Midbrain (tissue), 1 donor: ENCODE data around the gene MSI2.

ENCODE experiments used
- DNase-seq: peaks from one replicate; lab custom pipeline; 2025; lab: John Stamatoyannopoulos, UW

MSI2 gene

DNA sequence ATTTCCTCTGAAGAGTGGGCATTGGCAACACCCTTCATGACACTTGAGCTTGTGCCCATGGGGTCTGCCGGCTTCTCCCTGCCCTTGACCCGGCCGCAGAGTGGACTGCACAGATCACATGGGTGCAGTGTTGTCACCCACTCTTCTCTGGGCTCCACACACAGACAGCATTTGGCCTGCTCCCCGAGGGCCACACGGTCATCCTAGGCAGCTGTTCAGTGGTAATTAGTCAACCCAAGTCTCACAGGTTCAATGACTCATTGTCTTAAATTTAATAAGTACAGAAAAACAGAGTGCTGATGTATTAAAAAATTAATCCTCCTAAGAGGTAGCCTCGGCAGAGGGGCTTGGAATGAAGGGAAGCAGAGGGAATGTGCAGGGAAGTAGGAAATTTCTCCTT is 204.8 kb downstream of the MSI2 start:
- DNase-seq, result no peak

- DNase-seq, result no peak
These were observed 205.8 kb downstream of the MSI2 start for GRCh38 chr17:57462007-57462579.

GRCh38 chr17:57463103-57463885 is 207.0 kb downstream of the MSI2 start:
- DNase-seq, result no peak

DNA sequence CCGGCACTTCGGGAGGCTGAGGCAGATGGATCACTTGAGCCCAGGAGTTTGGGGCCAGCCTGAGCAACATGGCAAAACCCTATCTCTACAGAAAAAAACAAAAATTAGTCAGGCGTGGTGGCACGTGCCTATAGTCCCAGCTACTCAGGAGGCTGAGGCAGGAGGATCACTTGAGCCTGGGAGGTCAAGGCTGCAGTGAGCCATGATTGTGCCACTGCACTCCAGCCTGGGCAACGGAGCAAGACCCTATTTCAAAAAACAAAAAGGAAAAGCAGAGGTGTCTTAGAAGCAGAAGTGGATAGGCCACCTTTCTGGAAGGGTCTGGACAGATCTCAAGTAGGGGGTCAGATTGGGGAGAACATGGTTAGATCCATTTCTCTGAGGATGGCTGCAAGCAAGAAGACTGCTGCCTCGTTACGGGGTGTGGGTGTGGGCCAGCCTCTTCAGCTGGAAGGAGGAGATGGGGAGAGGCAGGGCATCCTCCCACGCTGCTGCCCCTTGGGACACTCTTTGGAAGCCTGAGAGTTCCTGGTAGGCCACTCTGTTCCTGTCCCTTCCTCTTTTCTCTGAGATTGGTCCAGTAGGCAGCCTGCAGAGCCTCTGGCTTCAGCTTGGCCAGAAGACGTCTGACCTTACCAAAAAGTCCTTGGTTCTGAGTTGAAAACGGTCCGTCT is 208.0 kb downstream of the MSI2 start:
- no peak for DNase-seq

DNA sequence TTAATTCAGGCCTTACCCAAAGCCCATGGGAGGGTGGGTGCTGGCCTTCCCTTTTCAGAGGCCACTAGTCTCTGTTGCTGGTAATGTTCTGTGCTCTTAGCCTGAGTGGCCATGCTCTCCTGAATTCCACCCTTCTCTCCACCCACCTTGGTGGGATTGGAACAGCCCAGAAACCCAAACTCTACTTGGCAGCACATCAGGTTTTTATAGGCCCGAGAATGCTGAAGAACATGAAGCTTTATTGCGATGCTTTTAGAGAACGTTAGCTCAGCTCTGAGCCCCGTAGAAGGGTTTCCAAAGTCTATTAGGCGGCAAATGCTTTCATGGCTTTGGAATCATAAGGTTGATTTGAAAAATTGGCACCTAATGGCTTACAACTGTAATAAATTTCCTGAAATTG is 209.3 kb downstream of the MSI2 start:
- DNase-seq, result no peak

- no peak for DNase-seq
These were observed 209.7 kb downstream of the MSI2 start for GRCh38 chr17:57466017-57466471.

- no peak for DNase-seq
These were observed 210.2 kb downstream of the MSI2 start for GRCh38 chr17:57466521-57466920.

DNA sequence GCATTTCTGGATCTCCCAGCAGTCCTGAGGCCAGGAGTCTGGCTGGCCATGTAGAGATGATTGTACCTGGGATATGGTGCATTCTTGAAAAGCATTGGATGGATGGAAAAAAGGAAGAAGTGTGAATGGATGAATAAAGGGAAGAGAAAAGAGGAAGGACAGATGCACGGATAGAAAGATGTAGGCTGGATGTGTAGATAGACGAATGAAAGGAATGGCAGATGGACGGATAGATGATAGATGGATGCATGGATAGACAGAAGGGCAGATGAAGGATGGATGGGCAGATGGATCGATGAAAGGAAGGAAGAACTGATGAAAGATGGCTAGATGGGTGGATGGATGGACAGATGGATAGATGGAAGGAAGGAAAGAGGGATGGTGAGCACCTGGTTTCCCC is 210.9 kb downstream of the MSI2 start:
- no peak for DNase-seq

- DNase-seq, result no peak
These were observed 211.5 kb downstream of the MSI2 start for GRCh38 chr17:57467801-57468200.

GRCh38 chr17:57468932-57469775 is 212.8 kb downstream of the MSI2 start:
- no peak for DNase-seq

DNA sequence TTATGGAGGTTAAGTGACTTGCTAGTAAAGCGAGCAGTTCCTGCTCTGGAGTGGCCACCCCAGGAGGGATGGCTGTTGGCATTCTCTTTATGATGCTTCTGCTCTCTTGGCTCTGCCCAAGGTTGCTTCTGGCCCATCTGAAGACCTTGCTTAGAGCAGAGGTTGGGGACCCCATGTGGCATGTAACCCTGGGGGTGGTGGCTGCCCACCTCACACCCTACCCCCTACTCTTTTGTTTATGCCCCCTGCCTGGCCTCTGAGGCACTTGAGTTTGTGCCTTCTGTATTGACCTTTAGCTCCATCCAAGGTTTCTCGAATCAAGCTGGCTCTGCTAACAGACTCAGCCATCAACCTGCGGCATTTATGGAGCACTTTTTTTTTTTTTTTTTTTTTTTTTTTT is 214.6 kb downstream of the MSI2 start:
- DNase-seq, result no peak

DNA sequence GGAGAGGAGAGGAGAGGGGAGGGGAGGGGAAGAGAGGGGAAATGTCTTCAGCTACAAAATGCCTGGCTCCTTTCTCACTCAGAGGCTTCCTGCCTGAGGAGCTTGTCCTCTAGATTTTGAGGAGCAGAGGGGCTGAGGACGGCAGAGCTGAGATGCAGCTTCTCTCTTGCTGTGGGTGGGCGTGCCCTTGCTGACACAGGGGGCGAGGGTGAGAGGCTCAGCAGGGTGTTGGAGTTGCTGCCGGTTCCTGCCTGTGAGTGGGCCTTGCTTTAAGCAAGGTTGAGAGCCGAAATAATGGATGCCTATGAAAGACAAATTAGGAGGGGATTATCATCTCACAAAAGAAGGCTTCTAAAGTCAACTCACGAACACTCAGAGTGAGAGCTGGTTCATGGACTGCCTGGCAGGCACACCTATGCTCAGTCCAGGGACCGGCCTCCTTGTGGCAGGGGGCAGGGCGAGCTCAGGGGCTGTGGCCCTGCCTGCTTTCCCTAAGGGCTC is 215.6 kb downstream of the MSI2 start:
- DNase-seq, result no peak

GRCh38 chr17:57475796-57476195 is 219.5 kb downstream of the MSI2 start:
- DNase-seq, result peak; percentile 37

DNA sequence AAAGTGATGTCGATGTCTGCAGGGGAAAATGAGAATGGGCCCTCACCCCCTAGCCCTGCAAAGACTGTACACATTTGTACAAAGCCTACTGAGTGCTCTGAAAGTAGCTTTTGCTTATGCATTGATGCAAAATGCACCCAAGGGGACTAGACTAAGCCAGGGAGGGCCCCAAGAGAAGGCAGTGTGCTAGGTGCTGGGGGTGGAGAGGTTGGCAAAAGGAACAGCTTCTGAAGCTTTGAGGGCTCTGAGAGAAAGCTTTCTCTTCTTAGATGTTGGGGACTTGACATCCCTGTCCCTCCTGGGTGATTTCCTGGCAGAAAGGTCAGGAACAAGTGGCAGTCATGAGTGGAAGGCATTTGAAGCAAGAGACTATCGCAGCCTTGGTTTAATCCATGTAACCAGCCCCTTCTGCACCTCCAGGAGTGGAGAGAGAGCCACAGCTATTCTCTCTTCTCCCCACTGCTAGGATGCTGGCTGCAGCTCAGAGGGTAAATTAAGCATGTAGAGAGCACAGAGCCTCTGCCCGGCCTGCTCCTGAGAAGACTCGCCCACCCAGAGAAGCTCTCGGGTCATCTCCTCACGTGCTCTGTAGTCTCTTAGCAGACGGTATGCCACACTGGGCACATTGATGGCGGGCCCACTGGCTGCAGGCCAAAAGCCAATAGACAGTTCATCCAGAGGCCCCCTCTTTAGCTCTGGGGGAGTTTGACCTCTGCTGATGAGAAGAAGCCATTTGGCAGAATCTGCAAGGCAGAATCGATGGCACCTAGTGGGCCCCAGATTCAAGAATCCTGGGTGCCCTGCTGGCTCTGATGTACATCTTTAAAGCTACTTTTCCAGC is 221.4 kb downstream of the MSI2 start:
- DNase-seq, result no peak

DNA sequence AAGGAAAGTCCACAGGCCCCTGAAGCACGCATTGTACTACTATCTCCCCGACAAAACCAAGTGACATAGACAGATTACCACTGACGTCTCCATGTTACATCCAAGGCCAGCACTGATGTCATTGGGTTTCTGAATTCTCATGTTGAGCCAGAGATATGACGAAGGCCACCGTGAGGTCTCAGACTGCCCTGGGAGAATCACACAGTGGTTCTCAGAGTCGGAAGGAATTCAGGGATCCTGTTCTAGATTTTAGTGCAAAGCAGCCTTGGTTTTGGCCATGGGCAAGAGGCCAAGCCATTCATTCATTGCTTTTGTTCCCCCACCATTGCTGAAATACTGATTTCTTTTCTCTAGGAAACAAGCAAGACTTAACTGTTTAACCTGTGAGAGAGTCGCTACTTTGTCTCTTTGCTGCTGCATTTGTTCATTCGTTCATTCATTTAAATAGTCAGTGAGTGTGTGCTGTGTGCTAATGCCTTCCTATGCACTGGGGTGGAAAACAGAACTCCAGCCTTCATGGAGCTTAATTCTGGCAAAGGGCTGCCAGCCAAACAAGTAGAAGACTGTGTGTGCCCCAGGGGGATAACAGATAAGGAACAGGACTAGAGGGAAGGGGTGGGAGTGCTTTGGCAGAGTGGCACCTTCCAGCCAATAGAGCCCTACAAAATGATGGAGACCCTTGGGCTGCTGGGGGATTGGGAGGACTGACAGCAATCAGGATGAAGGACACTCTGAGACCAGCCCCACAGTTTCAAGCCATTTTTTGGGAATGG is 222.3 kb downstream of the MSI2 start:
- DNase-seq, result no peak

- DNase-seq, result no peak
These were observed 224.3 kb downstream of the MSI2 start for GRCh38 chr17:57480438-57481196.

DNA sequence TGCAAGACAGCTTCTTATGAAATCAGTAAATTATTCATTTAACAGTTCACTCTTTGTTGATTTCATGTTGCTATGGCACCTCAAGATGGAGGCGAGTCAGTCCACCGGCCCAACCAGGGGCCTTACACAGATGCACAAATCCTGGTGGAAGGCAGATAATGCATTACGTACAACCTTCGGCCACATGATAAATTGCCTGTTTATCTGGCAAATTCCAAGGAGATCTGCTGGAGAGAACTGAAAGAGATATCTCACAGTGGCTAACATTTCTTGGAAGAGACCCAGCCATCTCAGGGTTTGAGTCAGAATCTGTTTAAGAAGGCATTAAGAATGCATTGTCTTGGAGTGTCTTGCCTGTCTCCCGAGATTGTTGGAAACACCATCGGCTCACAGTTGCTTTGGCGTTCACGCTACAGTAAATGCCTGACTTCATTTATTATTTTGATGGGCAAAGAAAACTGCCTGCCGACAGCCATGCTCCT is 225.6 kb downstream of the MSI2 start:
- DNase-seq, result no peak

- DNase-seq, result no peak
These were observed 226.3 kb downstream of the MSI2 start for GRCh38 chr17:57482657-57483056.

DNA sequence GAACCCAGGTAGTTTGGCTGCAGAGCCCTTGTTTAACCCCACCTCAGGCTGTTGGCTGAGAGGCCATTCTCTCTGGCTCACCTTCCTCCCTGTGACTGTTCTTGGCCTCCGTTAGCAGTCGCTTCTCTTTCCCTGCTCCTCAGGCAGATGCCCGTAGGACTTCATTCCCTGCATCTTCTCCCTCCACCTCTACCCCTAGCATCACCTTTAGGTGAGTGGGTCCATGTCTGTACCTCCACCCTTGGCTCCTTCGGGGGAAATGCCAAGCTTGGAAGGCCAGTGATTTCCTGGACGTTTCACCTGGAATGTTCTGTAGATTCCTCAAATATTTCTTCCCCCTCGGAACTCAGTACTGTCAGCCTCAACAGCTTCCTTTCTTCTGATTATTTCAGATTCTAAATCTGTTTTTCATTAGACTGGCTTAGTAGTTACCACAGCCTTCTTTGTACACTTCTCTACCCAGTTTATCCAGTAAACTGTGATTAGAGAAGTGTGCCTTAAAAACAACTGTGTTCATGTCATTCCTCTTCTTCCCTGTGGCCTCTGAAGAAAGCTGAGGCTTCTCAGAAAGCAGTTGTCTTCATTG is 227.9 kb downstream of the MSI2 start:
- no peak for DNase-seq
